Breast epithelium (tissue), 4 donors: ENCODE data around the gene UCN3. TPM values are rescaled to one million over a fixed set of nuclear protein-coding genes. Genes with fewer than 3 reads are reported as not detected.

ENCODE experiments used
- DNase-seq, 2 donors: peaks; one replicate each; pipeline ENCODE4 v3.0.0-alpha.2; 2019; ENCODE audit warnings: low spot score in 2 of 2
- H3K27ac ChIP-seq, 2 donors: fragments of 200-600 bp; sonication (generic) in 1 of 2; one replicate each; pipeline ENCODE4 v1.5.1; 2016 to 2019; ENCODE audit warnings: mild to moderate bottlenecking in 1 of 2
- H3K27me3 ChIP-seq, 2 donors: fragments of 200-600 bp; sonication (generic) in 1 of 2; one replicate each; pipeline versions ENCODE4 v1.5.1 to v1.6.0; 2017 to 2019; ENCODE audit warnings: control low read depth in 1 of 2, mild to moderate bottlenecking in 1 of 2
- H3K36me3 ChIP-seq: fragments of 200-600 bp; one replicate; pipeline ENCODE4 v1.5.1; 2019
- H3K4me1 ChIP-seq, 2 donors: fragments of 200-600 bp; sonication (generic); one replicate each; pipeline ENCODE4 v1.5.1; 2016 to 2019; ENCODE audit warnings: control low read depth in 1 of 2
- H3K4me3 ChIP-seq, 3 donors: fragments of 200-600 bp; sonication (generic); 1 replicate in 2 of 3; 2 replicates in 1 of 3; pipeline ENCODE4 v1.5.1; 2016 to 2019; ENCODE audit warnings: mild to moderate bottlenecking in 3 of 3, moderate library complexity in 2 of 3
- H3K9me3 ChIP-seq, 2 donors: fragments of 200-600 bp; sonication (generic) in 1 of 2; one replicate each; pipeline ENCODE4 v1.5.1; 2016 to 2019; ENCODE audit warnings: control low read depth in 1 of 2
- CTCF ChIP-seq, 3 donors: fragments of 450-650 bp; IDR thresholded peaks; one replicate each; pipeline ENCODE4 v1.5.1; 2016 to 2017; ENCODE audit warnings: antibody characterized with exemption in 3 of 3, mild to moderate bottlenecking in 3 of 3, moderate library complexity in 3 of 3
- POLR2A ChIP-seq: fragments of 450-650 bp; IDR thresholded peaks from one replicate; pipeline ENCODE4 v1.6.1; 2016; ENCODE audit warnings: antibody characterized with exemption, mild to moderate bottlenecking, moderate library complexity
- POLR2AphosphoS5 ChIP-seq, 3 donors: sonication (generic); formaldehyde crosslinking; IDR thresholded peaks; one replicate each; pipeline ENCODE4 v1.6.1; 2017; ENCODE audit warnings: antibody characterized with exemption in 3 of 3
- intact Hi-C: fragments of 100-400 bp; cut with DNase I; formaldehyde crosslinking; loops from one replicate; pipeline ENCODE4 v1.15.1; 2023; ENCODE audit warnings: low total_unique reads
- total RNA-seq, 3 donors: library from RNA; depleted of rRNA; stranded (reverse); fragments of >200 nt; gene quantifications; one replicate each; pipeline ENCODE4 v1.1.0, GENCODE V29; 2016

The UCN3 gene
- total RNA-seq, 3 donors from 2014 or later = not detected

- Histone ChIP-seq H3K27ac (no peak overlapping the region), H3K4me1 (no peaks in the 10 kb centered on the region), H3K4me3 (no peak overlapping the region), H3K27me3 (no peaks in the 10 kb centered on the region), H3K9me3 (no peaks in the 10 kb centered on the region), H3K36me3 (no peaks in the 10 kb centered on the region)
- DNase-seq = no peak
- intact Hi-C loops = no loop called here
- TF ChIP-seq CTCF (IDR thresholded peaks at IDR 0.05) (no peak), POLR2AphosphoS5 (IDR thresholded peaks at IDR 0.05) (no peak), POLR2A (no peak)
Measured at GRCh38 chr10:5343561-5343960, 21.2 kb upstream of the UCN3 start.

GRCh38 chr10:5343979-5344378, 20.8 kb upstream of the UCN3 start:
- no peak overlapping the region for H3K27ac ChIP-seq
- DNase-seq = no peak
- H3K4me1 ChIP-seq = no peaks in the 10 kb centered on the region
- H3K4me3 ChIP-seq = no peak overlapping the region
- TF ChIP-seq POLR2A (no peak), CTCF (IDR thresholded peaks at IDR 0.05) (no peak), POLR2AphosphoS5 (IDR thresholded peaks at IDR 0.05) (no peak)
- H3K27me3 ChIP-seq = no peaks in the 10 kb centered on the region
- no peaks in the 10 kb centered on the region for H3K9me3 ChIP-seq
- no peaks in the 10 kb centered on the region for H3K36me3 ChIP-seq
- intact Hi-C loops = no loop called here

- Histone ChIP-seq H3K27me3 (no peaks in the 10 kb centered on the region), H3K4me3 (no peak overlapping the region), H3K9me3 (no peaks in the 10 kb centered on the region), H3K36me3 (no peaks in the 10 kb centered on the region), H3K4me1 (no peaks in the 10 kb centered on the region), H3K27ac (no peak overlapping the region)
- intact Hi-C loops = no loop called here
- DNase-seq = no peak
- TF ChIP-seq POLR2A = no peak
Measured at GRCh38 chr10:5344746-5345145, 20.0 kb upstream of the UCN3 start.

- no peak for DNase-seq
- no peaks in the 10 kb centered on the region for H3K27me3 ChIP-seq
- no peak overlapping the region for H3K4me3 ChIP-seq
- H3K4me1 ChIP-seq = no peaks in the 10 kb centered on the region
- TF ChIP-seq CTCF (IDR thresholded peaks at IDR 0.05) (no peak), POLR2A (no peak), POLR2AphosphoS5 (IDR thresholded peaks at IDR 0.05) (no peak)
- H3K27ac ChIP-seq = no peak overlapping the region
- H3K36me3 ChIP-seq = no peaks in the 10 kb centered on the region
- intact Hi-C loops = no loop called here
- no peaks in the 10 kb centered on the region for H3K9me3 ChIP-seq
Measured at GRCh38 chr10:5346881-5347280, 17.9 kb upstream of the UCN3 start.

GRCh38 chr10:5349362-5349761, 15.4 kb upstream of the UCN3 start:
- no peak for TF ChIP-seq CTCF (IDR thresholded peaks at IDR 0.05)
- no peak for TF ChIP-seq POLR2AphosphoS5 (IDR thresholded peaks at IDR 0.05)
- TF ChIP-seq POLR2A = no peak
- Histone ChIP-seq H3K27me3 (no peaks in the 10 kb centered on the region), H3K4me1 (no peaks in the 10 kb centered on the region), H3K36me3 (no peaks in the 10 kb centered on the region), H3K9me3 (no peaks in the 10 kb centered on the region), H3K4me3 (no peak overlapping the region), H3K27ac (no peak overlapping the region)
- intact Hi-C loops = no loop called here
- no peak for DNase-seq

- H3K9me3 ChIP-seq = no peaks in the 10 kb centered on the region
- H3K27ac ChIP-seq = no peak overlapping the region
- H3K36me3 ChIP-seq = no peaks in the 10 kb centered on the region
- intact Hi-C loops = no loop called here
- no peaks in the 10 kb centered on the region for H3K4me1 ChIP-seq
- H3K4me3 ChIP-seq = no peak overlapping the region
- no peak for DNase-seq
- TF ChIP-seq POLR2AphosphoS5 (IDR thresholded peaks at IDR 0.05) (no peak), POLR2A (no peak), CTCF (IDR thresholded peaks at IDR 0.05) (no peak)
- no peaks in the 10 kb centered on the region for H3K27me3 ChIP-seq
Measured at GRCh38 chr10:5354068-5354467, 10.7 kb upstream of the UCN3 start.
